ENCODE results near the gene KIAA1143. TPM values are rescaled to one million over a fixed set of nuclear protein-coding genes. Genes with fewer than 3 reads are reported as not detected.
A peak's percentile ranks its signal among the peaks of the same experiment; 100 is the strongest.

Gene KIAA1143
- total RNA-seq, 1 experiment from 2014 or later = 20.4 TPM

DNA sequence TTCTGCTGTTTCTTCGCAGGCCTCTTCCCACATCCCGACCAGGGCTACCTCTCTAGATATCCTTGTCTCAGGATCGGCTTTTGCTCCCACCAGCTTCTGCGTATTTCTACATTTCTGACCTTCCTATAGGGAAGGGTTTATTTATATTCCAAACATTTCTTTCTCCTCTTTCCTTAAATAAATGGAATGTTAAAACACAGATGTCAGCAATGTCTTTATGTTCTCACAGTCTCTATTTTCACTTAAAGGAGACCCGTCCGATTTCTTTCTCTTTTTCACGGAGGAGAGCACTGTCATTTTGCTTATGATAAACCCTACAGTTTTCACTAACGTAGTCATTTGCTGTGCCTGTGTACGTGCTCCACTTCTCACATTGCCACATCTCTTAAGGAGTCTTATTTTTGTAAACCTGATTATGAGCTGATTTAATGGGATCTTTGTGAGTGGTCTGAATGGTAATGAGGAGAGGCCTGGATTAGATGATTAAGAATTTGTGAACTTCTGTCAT is 805 bp upstream of the KIAA1143 start:
- CTCF ChIA-PET = no interaction called here
- intact Hi-C loops (cut with micrococcal nuclease) = loop anchor here (2.0 to 5.0 kb wide), 4 partner anchors 120 to 440 kb away; no protein-coding TSS in a partner anchor
- H3K4me3 ChIP-seq (ENCODE audit: low read length) = peak overlapping the region; percentile 76
- H3K9me2 ChIP-seq (replicated peaks; ENCODE audit: low read length) = no peaks in the 10 kb centered on the region
- H3K79me2 ChIP-seq (ENCODE audit: low read length) = peaks cover 78% of the 10 kb centered on the region
- H4K20me1 ChIP-seq (ENCODE audit: low read length) = no peaks in the 10 kb centered on the region
- no peaks in the 10 kb centered on the region for H3F3A ChIP-seq (ENCODE audit: low read length, unreplicated experiment)
- H3K9ac ChIP-seq (ENCODE audit: low read length) = peak overlapping the region; percentile 83
- H3K27ac ChIP-seq (ENCODE audit: low read length) = peak overlapping the region; percentile 55
- TF ChIP-seq EZH2phosphoT487 (IDR thresholded peaks at IDR 0.05; ENCODE audit: borderline replicate concordance, low read length) (no peak), EZH2 (IDR thresholded peaks at IDR 0.05; ENCODE audit: low read length, unreplicated experiment) (no peak), CTCF (conservative IDR thresholded peaks at IDR 0.05; ENCODE audit: low read depth, low read length) (no peak)
- peaks cover 7% of the 10 kb centered on the region for H3K4me1 ChIP-seq (ENCODE audit: insufficient read depth, low read length)
- H3K4me2 ChIP-seq (ENCODE audit: low read length) = peak overlapping the region; percentile 88
- ATAC-seq = peak; percentile 27
- POLR2A ChIA-PET (ENCODE audit: unreplicated experiment) = interaction anchor here (0.5 kb wide), 1 partner anchor 9 kb away, joined by 3 read pairs; no protein-coding TSS in a partner anchor
- H3K27me3 ChIP-seq (ENCODE audit: low read length) = no peaks in the 10 kb centered on the region
- H3K9me3 ChIP-seq (ENCODE audit: low read length) = peaks cover 46% of the 10 kb centered on the region; the same call in 1 of the 2 replicates
- no TSS peak for BruUV-seq (replicated peaks)
- H3K36me3 ChIP-seq (ENCODE audit: low read depth, low read length) = peaks cover 63% of the 10 kb centered on the region
- peak overlapping the region; percentile 95 for H2AFZ ChIP-seq (ENCODE audit: low read length)
- DNase-seq = no peak

GRCh38 chr3:44761101-44761423 is 357 bp downstream of the KIAA1143 start:
- Histone ChIP-seq H3K79me2 (ENCODE audit: low read length) (peaks cover 76% of the 10 kb centered on the region), H3K4me2 (ENCODE audit: low read length) (peak overlapping the region; percentile 88), H3K27me3 (ENCODE audit: low read length) (no peaks in the 10 kb centered on the region), H3F3A (ENCODE audit: low read length, unreplicated experiment) (no peaks in the 10 kb centered on the region), H3K4me3 (ENCODE audit: low read length) (peak overlapping the region; percentile 76), H3K27ac (ENCODE audit: low read length) (peak overlapping the region; percentile 55), H2AFZ (ENCODE audit: low read length) (peak overlapping the region; percentile 95), H3K9me2 (replicated peaks; ENCODE audit: low read length) (no peaks in the 10 kb centered on the region), H3K9ac (ENCODE audit: low read length) (peak overlapping the region; percentile 83), H4K20me1 (ENCODE audit: low read length) (no peaks in the 10 kb centered on the region), H3K36me3 (ENCODE audit: low read depth, low read length) (peaks cover 66% of the 10 kb centered on the region), H3K4me1 (ENCODE audit: insufficient read depth, low read length) (peaks cover 7% of the 10 kb centered on the region), H3K9me3 (ENCODE audit: low read length) (peaks cover 43% of the 10 kb centered on the region; the same call in 1 of the 2 replicates)
- intact Hi-C loops (cut with micrococcal nuclease) = loop anchor here (1.0 to 5.0 kb wide), 3 partner anchors 121 to 439 kb away; no protein-coding TSS in a partner anchor
- no peak for DNase-seq
- TSS peak; percentile 69 for BruUV-seq (replicated peaks)
- ATAC-seq = no peak; the same call in 1 of the 2 replicates
- TF ChIP-seq CTCF (conservative IDR thresholded peaks at IDR 0.05; ENCODE audit: low read depth, low read length) (no peak), EZH2 (IDR thresholded peaks at IDR 0.05; ENCODE audit: low read length, unreplicated experiment) (no peak), EZH2phosphoT487 (IDR thresholded peaks at IDR 0.05; ENCODE audit: borderline replicate concordance, low read length) (no peak)
- ChIA-PET POLR2A (ENCODE audit: unreplicated experiment) (no interaction called here), CTCF (no interaction called here)

DNA sequence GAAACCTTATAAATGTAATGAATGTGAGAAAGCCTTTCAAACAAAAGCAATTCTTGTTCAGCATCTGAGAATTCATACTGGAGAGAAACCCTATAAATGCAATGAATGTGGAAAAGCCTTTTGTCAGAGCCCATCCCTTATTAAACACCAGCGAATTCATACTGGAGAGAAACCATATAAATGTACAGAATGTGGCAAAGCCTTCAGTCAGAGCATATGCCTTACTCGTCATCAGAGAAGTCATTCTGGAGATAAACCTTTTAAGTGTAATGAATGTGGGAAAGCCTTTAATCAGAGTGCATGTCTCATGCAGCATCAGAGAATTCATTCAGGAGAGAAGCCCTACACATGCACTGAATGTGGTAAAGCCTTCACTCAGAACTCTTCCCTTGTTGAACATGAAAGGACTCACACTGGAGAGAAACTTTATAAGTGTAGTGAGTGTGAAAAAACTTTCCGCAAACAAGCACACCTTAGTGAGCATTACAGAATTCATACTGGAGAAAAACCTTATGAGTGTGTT is 26.7 kb downstream of the KIAA1143 start:
- intact Hi-C loops (cut with micrococcal nuclease) = no loop called here
- no peak overlapping the region for H2AFZ ChIP-seq (ENCODE audit: low read length)
- DNase-seq (no peak), ATAC-seq (no peak)
- H3K79me2 ChIP-seq (ENCODE audit: low read length) = no peaks in the 10 kb centered on the region
- H3K9me2 ChIP-seq (replicated peaks; ENCODE audit: low read length) = no peaks in the 10 kb centered on the region
- H4K20me1 ChIP-seq (ENCODE audit: low read length) = no peaks in the 10 kb centered on the region
- no peak overlapping the region for H3K27ac ChIP-seq (ENCODE audit: low read length)
- H3K4me1 ChIP-seq (ENCODE audit: insufficient read depth, low read length) = no peaks in the 10 kb centered on the region
- CTCF ChIA-PET = no interaction called here
- H3K9ac ChIP-seq (ENCODE audit: low read length) = no peak overlapping the region
- no peaks in the 10 kb centered on the region for H3K27me3 ChIP-seq (ENCODE audit: low read length)
- peaks cover 18% of the 10 kb centered on the region; the same call in 1 of the 2 replicates for H3K36me3 ChIP-seq (ENCODE audit: low read depth, low read length)
- TF ChIP-seq EZH2 (IDR thresholded peaks at IDR 0.05; ENCODE audit: low read length, unreplicated experiment) (no peak), EZH2phosphoT487 (IDR thresholded peaks at IDR 0.05; ENCODE audit: borderline replicate concordance, low read length) (no peak), CTCF (conservative IDR thresholded peaks at IDR 0.05; ENCODE audit: low read depth, low read length) (no peak)
- no peaks in the 10 kb centered on the region for H3F3A ChIP-seq (ENCODE audit: low read length, unreplicated experiment)
- BruUV-seq (replicated peaks) = no TSS peak
- peaks cover 85% of the 10 kb centered on the region for H3K9me3 ChIP-seq (ENCODE audit: low read length)
- POLR2A ChIA-PET (ENCODE audit: unreplicated experiment) = no interaction called here
- H3K4me3 ChIP-seq (ENCODE audit: low read length) = no peak overlapping the region
- H3K4me2 ChIP-seq (ENCODE audit: low read length) = no peak overlapping the region

Data from PC-3 (cell line).